ENCODE measurements around the gene ANG.

GRCh38 chr14:20692116-20692751 lies 3.7 kb downstream of the ANG start:
- no peak for TF ChIP-seq EZH2 (IDR thresholded peaks at IDR 0.05; ENCODE audit: low read length, missing control alignments)
- TF ChIP-seq CTCF (conservative IDR thresholded peaks at IDR 0.05 in 1 of 2, IDR thresholded peaks at IDR 0.05 in 1 of 2; ENCODE audit: low read depth in 1 of 2, low read length in 2 of 2), result no peak

All from fibroblast of lung (primary cell).